Stimulated activated naive CD4-positive, alpha-beta T cell (primary cell): ENCODE results near the gene PITRM1.

Source experiments
- DNase-seq, 6 experiments: peaks; one replicate each; lab custom pipeline; 2025; lab: John Stamatoyannopoulos, UW

The PITRM1 gene

GRCh38 chr10:3140280-3140679 lies 32.3 kb downstream of the PITRM1 start:
- DNase-seq, result no peak

- DNase-seq, result no peak
Observed at GRCh38 chr10:3139216-3139910, 33.2 kb downstream of the PITRM1 start.

GRCh38 chr10:3137958-3138726 lies 34.4 kb downstream of the PITRM1 start:
- no peak for DNase-seq

- DNase-seq, result no peak
Observed at GRCh38 chr10:3136763-3137611, 35.6 kb downstream of the PITRM1 start.

- DNase-seq, result no peak
Observed at GRCh38 chr10:3136336-3136735, 36.2 kb downstream of the PITRM1 start.

GRCh38 chr10:3135006-3135405 lies 37.6 kb downstream of the PITRM1 start:
- no peak for DNase-seq

GRCh38 chr10:3133948-3134347 lies 38.6 kb downstream of the PITRM1 start:
- no peak for DNase-seq

- DNase-seq, result no peak
Observed at GRCh38 chr10:3132036-3133025, 40.3 kb downstream of the PITRM1 start.

- no peak for DNase-seq
Observed at GRCh38 chr10:3131098-3131497, 41.5 kb downstream of the PITRM1 start.

- DNase-seq, result no peak
Observed at GRCh38 chr10:3129581-3130340, 42.8 kb downstream of the PITRM1 start.

GRCh38 chr10:3128379-3129130 lies 44.0 kb downstream of the PITRM1 start:
- no peak for DNase-seq

- DNase-seq, result no peak
Observed at GRCh38 chr10:3127921-3128320, 44.7 kb downstream of the PITRM1 start.

- DNase-seq, result no peak
Observed at GRCh38 chr10:3126741-3127346, 45.7 kb downstream of the PITRM1 start.

- no peak for DNase-seq
Observed at GRCh38 chr10:3126249-3126648, 46.3 kb downstream of the PITRM1 start.

- DNase-seq, result no peak
Observed at GRCh38 chr10:3125527-3126170, 46.9 kb downstream of the PITRM1 start.

- no peak for DNase-seq
Observed at GRCh38 chr10:3124412-3125175, 48.0 kb downstream of the PITRM1 start.

GRCh38 chr10:3123571-3124411 lies 48.8 kb downstream of the PITRM1 start:
- DNase-seq, result no peak
